Measurements from ENCODE around the gene SLC30A3.

The SLC30A3 gene

GRCh38 chr2:27256855-27257454 lies 5.9 kb downstream of the SLC30A3 start:
- no peak for DNase-seq

- no peak for DNase-seq
These were observed 7.2 kb downstream of the SLC30A3 start for GRCh38 chr2:27255660-27256059.

GRCh38 chr2:27255187-27255586 lies 7.7 kb downstream of the SLC30A3 start:
- DNase-seq = no peak

GRCh38 chr2:27251766-27252165 lies 11.1 kb downstream of the SLC30A3 start:
- DNase-seq = no peak

- DNase-seq = no peak
These were observed 12.0 kb downstream of the SLC30A3 start for GRCh38 chr2:27250652-27251379.

- DNase-seq = peak; percentile 29
These were observed 12.8 kb downstream of the SLC30A3 start for GRCh38 chr2:27249891-27250651.

- DNase-seq = no peak
These were observed 13.5 kb downstream of the SLC30A3 start for GRCh38 chr2:27249159-27249890.

- DNase-seq = no peak
These were observed 15.0 kb downstream of the SLC30A3 start for GRCh38 chr2:27247893-27248292.

- DNase-seq = no peak
These were observed 17.2 kb downstream of the SLC30A3 start for GRCh38 chr2:27245626-27246025.

- DNase-seq = no peak
These were observed 17.7 kb downstream of the SLC30A3 start for GRCh38 chr2:27245116-27245515.

GRCh38 chr2:27243391-27244130 lies 19.3 kb downstream of the SLC30A3 start:
- no peak for DNase-seq

GRCh38 chr2:27242614-27242951 lies 20.3 kb downstream of the SLC30A3 start:
- no peak for DNase-seq

GRCh38 chr2:27241761-27242613 lies 20.9 kb downstream of the SLC30A3 start:
- DNase-seq = no peak

- no peak for DNase-seq
These were observed 22.4 kb downstream of the SLC30A3 start for GRCh38 chr2:27240406-27240805.

GRCh38 chr2:27238976-27239375 lies 23.9 kb downstream of the SLC30A3 start:
- no peak for DNase-seq

- DNase-seq = no peak
These were observed 25.4 kb downstream of the SLC30A3 start for GRCh38 chr2:27237341-27237945.

- no peak for DNase-seq
These were observed 26.2 kb downstream of the SLC30A3 start for GRCh38 chr2:27236626-27237025.

GRCh38 chr2:27236136-27236535 lies 26.7 kb downstream of the SLC30A3 start:
- no peak for DNase-seq

- DNase-seq = no peak
These were observed 29.5 kb downstream of the SLC30A3 start for GRCh38 chr2:27233341-27233740.

- no peak for DNase-seq
These were observed 30.9 kb downstream of the SLC30A3 start for GRCh38 chr2:27231921-27232320.

- no peak for DNase-seq
These were observed 35.3 kb downstream of the SLC30A3 start for GRCh38 chr2:27227501-27227900.

Data from central memory CD4-positive, alpha-beta T cell (primary cell).